ENCODE measurements around the gene GCFC2. TPM values are rescaled to one million over a fixed set of nuclear protein-coding genes. Genes with fewer than 3 reads are reported as not detected.

GCFC2 gene
- total RNA-seq, 1 experiment from 2014 or later, result 28.9 TPM

DNA sequence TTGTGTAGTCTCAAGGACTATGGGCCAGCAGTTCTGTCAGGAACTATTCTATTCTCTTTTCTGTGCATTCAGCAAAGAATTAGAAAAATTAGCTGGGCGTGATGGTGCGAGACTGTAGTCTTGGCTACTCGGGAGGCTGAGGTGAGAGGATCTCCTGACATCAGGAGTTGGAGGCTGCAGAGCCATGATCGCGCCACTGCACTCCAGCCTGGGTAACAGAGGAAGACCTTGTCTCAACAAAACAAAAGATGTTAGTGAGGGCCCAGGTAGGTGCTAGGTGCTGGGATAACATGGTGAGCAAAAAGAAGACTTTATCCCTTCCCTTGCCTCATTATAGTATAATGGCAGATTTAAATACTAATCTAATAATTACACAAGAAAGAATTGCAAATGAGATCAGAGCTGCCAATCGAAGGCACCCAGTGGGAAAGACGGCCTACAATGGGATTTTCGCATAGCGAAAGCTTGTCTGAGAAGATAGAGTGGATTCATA lies 64.6 kb downstream of the GCFC2 start:
- Histone ChIP-seq H3K36me3 (peaks cover 20% of the 10 kb centered on the region), H3K27me3 (no peaks in the 10 kb centered on the region), H3K9me3 (no peaks in the 10 kb centered on the region), H3K4me3 (peak overlapping the region; percentile 92)
- DNase-seq, result no peak

DNA sequence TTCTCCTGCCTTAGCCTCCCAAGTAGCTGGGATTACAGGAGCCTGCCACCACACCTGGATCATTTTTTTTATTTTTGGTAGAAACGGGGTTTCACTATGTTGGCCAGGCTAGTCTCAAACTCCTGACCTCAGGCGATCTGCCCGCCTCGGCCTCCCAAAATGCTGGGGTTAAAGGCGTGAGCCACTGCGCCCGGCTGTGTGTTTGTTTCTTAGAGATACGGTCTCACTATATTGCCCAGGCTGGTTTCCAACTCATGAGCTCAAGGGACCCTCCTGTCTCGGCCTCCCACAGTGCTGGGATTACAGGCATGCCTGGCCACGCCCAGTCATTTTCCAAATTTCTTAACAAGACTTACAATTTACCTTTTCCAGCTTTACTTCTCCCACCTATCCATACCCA lies 65.1 kb downstream of the GCFC2 start:
- Histone ChIP-seq H3K36me3 (peaks cover 18% of the 10 kb centered on the region), H3K27me3 (no peaks in the 10 kb centered on the region)

DNA sequence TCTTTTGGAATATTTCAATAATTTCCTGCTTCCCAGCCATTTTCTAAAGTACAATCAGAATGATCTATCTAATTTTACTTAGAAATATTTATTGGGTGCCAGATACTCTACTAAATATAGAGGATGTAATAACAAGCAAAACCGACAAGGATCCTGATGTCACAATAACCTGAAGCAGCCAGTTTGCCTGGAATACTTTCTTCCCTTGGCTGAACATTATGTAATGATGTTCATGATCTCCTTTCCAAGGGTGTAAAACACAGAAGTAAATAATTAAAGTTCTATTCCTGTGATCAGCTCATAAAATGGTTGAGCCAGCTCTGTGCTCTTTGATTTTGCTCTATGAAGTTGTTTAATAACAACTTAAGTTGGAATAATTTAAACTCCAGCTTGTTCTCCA lies 66.7 kb downstream of the GCFC2 start:
- Histone ChIP-seq H3K36me3 (peaks cover 6% of the 10 kb centered on the region), H3K9me3 (no peaks in the 10 kb centered on the region), H3K4me3 (no peak overlapping the region), H3K27me3 (no peaks in the 10 kb centered on the region)
- no peak for DNase-seq

More for the DNA sequence above, 65.1 kb downstream of the GCFC2 start:
- Histone ChIP-seq H3K4me3 (no peak overlapping the region), H3K9me3 (no peaks in the 10 kb centered on the region)
- DNase-seq, result no peak

DNA sequence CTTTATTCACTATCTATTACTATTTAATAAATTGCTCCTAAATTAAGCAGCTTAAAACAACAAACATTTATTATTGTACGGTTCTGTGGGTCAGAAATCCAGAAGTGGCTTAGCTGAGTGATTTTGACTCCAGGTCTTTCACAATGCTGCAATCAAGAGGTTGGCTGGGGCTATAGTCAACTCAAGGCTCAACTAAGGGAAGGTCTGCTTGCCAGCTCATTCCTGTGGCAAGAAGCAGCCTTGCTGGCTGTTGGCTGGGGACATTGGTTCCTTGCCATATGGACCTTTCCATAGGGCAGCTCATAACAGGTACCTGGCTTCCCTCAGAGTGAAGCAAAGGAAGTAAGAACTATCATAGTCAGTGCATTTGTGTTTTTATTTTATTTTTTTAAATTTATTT lies 69.1 kb downstream of the GCFC2 start:
- no peaks in the 10 kb centered on the region for H3K9me3 ChIP-seq
- H3K27me3 ChIP-seq, result peaks cover 2% of the 10 kb centered on the region
- no peak overlapping the region for H3K4me3 ChIP-seq
- no peaks in the 10 kb centered on the region for H3K36me3 ChIP-seq
- DNase-seq, result no peak

DNA sequence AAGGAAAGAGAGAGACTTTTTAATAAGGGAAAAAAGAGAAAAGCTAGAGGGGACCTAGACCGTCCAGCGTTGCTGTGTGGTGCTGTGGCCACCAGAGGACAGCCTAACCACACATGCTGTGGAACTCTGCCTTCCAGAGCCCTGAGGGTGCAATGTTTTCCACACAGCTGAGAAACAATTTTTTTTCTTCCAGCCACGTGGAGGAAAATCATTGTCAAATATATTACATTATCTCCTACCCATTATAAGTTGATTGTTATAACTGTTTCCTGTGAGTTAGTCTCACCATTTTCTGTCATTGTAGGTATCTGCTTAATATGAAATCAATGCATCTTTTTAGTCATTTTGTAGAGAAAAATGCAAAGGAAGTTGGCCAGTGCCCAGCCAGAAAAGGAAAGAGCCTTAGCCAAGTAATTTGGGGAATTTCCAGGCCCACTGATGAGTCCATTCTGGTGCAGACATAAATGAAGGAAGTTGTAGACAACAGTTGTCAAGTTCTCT lies 70.0 kb downstream of the GCFC2 start:
- H3K4me3 ChIP-seq, result no peak overlapping the region
- no peaks in the 10 kb centered on the region for H3K9me3 ChIP-seq
- H3K36me3 ChIP-seq, result no peaks in the 10 kb centered on the region
- H3K27me3 ChIP-seq, result peaks cover 2% of the 10 kb centered on the region
- peak; percentile 62 for DNase-seq

DNA sequence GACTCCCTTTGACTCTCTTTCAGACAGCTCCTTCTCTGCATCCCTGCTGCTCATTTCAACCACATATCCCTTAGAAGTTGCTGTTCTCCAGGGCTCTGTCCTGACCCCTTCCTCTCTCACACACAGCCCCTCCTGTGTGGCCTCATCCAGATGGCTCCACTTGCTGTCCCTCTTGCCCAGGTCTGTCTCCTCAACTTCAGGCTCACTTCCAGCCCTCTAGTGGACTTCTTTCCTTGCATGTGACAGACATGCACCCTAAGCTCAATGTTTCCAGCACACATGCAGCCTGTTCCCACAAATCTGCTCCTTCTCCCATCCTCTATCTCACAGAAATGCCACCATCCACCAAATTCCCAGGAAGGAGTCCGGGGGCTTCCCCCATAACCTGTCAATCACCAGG lies 73.1 kb downstream of the GCFC2 start:
- DNase-seq, result no peak
- Histone ChIP-seq H3K9me3 (no peaks in the 10 kb centered on the region), H3K36me3 (no peaks in the 10 kb centered on the region), H3K27me3 (peaks cover 2% of the 10 kb centered on the region), H3K4me3 (no peak overlapping the region)

DNA sequence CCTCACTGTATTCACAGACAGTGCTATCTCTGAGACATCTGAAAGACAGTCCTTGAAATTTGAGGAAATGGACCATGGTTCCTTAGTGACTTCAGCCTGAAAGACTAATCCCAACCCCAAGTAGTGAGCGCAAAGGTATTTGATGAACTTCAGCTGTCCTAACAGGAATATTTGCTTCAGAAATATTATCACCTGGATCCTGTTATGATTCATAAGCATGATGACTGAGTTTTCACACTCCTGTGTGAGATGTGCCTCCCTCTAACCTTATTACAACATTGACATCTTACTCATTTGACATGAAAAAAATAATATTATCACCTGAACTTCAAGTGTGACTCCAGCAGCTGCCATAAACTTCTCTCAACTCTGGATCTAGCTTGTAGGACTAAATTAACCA lies 75.8 kb downstream of the GCFC2 start:
- peaks cover 2% of the 10 kb centered on the region for H3K27me3 ChIP-seq

DNA sequence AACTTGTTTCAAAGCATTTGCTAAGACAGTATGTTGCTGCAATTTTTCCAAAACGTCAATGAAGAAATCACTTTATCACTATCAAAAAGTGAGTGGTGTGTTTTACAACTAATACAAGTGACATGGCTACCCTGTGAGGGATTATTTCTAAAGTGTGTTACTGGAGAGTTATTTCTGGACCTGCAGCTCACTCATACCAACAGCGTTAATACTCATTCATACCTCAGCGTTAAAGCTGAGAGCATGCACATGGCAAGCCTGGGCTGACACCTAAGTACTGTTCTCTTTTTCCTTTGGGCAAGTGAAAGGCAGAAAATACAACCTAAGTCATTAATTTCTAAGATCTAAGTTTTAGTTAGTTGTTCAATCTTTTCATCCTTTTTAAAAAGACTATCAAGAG lies 77.1 kb downstream of the GCFC2 start:
- H3K27me3 ChIP-seq, result peaks cover under 1% of the 10 kb centered on the region
- DNase-seq, result no peak

More for the DNA sequence above, 75.8 kb downstream of the GCFC2 start:
- Histone ChIP-seq H3K36me3 (no peaks in the 10 kb centered on the region), H3K9me3 (no peaks in the 10 kb centered on the region), H3K4me3 (no peak overlapping the region)
- no peak for DNase-seq

DNA sequence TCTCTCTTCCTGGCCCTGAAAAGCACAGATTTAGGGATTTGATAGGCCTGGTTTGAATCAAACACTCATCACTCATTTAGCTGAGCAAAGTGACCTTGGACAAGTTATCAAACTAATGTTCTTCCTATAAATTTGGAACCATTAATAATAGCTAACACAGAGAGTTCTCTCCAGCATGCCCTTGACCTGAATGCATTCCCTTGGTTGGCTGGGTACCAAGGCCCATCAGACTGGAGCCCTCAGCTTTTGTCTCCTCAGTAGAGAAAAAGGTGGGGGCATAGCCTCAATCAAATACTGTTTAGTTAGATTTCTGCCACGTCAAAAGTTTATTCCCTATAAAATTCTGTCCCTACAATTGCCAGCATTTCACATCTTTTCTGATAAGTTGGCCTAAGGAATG lies 77.9 kb downstream of the GCFC2 start:
- no peaks in the 10 kb centered on the region for H3K9me3 ChIP-seq
- no peaks in the 10 kb centered on the region for H3K36me3 ChIP-seq
- no peak for DNase-seq

More for the DNA sequence above, 77.1 kb downstream of the GCFC2 start:
- no peak overlapping the region for H3K4me3 ChIP-seq
- no peaks in the 10 kb centered on the region for H3K36me3 ChIP-seq
- H3K9me3 ChIP-seq, result no peaks in the 10 kb centered on the region

DNA sequence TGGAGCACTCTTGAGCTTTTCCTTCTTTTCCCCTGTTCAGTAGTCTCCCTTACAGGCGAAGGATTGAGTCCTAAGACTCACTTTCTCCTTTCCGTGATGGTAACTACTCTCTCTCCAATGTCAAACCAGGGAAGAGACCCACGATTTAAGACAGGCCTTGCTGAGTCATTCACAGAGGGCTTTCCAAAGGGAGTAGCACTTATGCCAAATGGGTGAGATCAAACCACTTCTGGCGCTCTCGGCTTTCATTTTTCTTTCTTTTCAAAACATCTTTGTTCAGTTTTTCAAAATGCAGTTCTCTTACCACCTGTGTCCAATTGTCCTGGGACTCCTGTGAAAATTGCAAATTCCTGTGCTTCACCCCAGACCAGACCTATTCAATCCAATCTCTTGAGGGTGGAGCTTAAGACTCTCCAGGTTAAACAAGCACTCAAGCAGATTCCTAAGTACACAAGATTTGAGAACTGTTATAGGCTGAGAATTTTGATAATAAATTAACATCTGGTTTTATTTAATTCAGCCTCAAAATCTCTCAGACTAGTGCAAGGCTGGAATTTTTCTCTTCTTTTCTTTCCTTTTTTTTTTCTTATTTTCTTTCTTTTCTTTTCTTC lies 78.5 kb downstream of the GCFC2 start:
- Histone ChIP-seq H3K36me3 (no peaks in the 10 kb centered on the region), H3K27me3 (no peaks in the 10 kb centered on the region), H3K9me3 (no peaks in the 10 kb centered on the region), H3K4me3 (peak overlapping the region; percentile 19; the same call in 1 of the 2 replicates)
- peak; percentile 57 for DNase-seq

More for the DNA sequence above, 77.9 kb downstream of the GCFC2 start:
- Histone ChIP-seq H3K4me3 (no peak overlapping the region), H3K27me3 (no peaks in the 10 kb centered on the region; the same call in none of the 2 replicates)

DNA sequence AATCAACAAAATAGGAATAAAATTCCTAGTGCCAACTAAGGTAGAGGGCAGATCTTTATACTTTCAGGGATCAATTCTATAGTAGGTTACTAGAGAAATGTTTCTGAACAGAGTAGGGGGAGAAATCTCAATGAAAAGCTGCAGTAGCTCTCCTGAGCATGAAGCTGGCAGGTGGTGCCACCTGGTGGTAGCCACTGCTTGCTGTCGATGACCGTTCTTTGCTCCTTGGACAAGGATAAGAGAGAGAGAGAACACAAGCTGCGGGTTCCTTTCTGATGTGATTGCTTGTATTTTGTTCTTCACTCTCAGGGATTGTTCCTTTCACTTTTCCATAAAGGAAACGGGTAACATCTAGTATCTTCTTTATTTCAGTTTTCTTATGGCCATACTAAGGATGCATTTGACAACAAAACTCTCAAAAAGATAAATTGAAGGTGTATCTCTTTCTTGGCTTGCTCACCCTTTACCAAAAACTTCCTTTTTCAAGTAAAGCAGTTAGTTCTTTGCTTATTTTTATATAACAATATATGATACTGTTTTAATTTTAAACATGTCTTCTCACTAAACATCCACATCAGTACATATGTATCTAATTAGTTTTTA lies 82.7 kb downstream of the GCFC2 start:
- Histone ChIP-seq H3K4me3 (no peak overlapping the region), H3K27me3 (no peaks in the 10 kb centered on the region), H3K9me3 (no peaks in the 10 kb centered on the region), H3K36me3 (no peaks in the 10 kb centered on the region)
- DNase-seq, result peak; percentile 74

DNA sequence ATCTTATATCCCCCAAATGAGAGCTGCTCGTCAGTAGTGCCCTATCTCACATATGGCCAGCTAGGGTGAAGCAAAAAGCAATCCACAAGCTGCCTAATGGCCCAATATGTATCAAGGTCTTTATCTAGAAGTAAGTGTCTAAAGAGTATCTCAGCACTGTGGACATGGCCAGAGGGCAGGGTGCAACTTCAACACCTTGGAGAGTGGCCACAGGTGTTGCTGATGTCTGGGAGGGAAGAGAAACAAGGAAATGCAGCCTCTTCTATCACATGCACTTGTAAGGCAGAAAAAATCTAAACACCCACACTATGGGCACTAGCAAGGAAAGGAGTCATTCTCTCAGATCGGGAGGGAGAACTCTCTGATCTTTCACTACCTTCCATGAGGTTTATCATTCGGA lies 87.8 kb downstream of the GCFC2 start:
- Histone ChIP-seq H3K27me3 (no peaks in the 10 kb centered on the region), H3K9me3 (no peaks in the 10 kb centered on the region), H3K4me3 (no peak overlapping the region), H3K36me3 (no peaks in the 10 kb centered on the region)
- DNase-seq, result no peak

DNA sequence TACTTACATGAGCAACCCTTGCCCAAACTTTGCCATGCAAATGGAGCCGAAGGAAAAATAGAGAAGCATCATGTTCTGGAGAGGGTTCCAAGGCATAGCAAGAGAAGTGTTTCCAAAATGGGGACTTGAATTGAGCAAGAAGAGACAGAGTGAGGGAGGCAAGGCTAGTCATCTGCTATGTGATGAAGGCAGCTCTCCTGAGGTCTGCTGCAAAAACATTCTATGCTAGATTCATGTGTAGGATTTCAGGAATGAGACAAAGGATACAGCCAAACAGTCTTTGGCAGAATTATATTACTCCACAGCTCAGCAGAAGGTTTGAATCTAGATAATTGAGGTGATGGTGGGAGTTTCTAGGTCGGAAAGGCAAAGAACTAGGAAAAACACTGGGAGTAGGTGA lies 88.2 kb downstream of the GCFC2 start:
- H3K36me3 ChIP-seq, result no peaks in the 10 kb centered on the region
- no peak for DNase-seq
- no peaks in the 10 kb centered on the region for H3K9me3 ChIP-seq
- no peak overlapping the region for H3K4me3 ChIP-seq
- no peaks in the 10 kb centered on the region for H3K27me3 ChIP-seq

DNA sequence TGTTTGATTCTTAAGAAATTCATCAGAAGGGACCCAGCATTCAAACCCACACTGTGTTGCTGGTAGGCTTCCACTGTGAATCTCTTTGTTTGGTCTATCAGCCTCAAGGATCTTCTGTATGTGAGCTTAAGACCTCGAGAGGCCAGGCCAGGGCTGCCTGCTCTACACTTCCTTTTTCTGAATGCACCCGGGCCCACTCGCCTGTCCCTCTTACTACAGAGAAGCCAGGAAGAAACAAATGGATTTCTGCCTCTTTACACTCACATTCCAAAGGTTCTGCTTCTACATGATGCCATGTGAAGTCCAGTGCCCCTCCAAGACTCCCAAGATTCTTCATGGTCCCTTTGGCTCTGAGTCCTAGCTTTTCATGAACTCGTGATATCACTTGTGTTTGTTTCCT lies 89.5 kb downstream of the GCFC2 start:
- DNase-seq, result no peak
- Histone ChIP-seq H3K27me3 (no peaks in the 10 kb centered on the region), H3K9me3 (no peaks in the 10 kb centered on the region), H3K36me3 (no peaks in the 10 kb centered on the region), H3K4me3 (no peak overlapping the region)

DNA sequence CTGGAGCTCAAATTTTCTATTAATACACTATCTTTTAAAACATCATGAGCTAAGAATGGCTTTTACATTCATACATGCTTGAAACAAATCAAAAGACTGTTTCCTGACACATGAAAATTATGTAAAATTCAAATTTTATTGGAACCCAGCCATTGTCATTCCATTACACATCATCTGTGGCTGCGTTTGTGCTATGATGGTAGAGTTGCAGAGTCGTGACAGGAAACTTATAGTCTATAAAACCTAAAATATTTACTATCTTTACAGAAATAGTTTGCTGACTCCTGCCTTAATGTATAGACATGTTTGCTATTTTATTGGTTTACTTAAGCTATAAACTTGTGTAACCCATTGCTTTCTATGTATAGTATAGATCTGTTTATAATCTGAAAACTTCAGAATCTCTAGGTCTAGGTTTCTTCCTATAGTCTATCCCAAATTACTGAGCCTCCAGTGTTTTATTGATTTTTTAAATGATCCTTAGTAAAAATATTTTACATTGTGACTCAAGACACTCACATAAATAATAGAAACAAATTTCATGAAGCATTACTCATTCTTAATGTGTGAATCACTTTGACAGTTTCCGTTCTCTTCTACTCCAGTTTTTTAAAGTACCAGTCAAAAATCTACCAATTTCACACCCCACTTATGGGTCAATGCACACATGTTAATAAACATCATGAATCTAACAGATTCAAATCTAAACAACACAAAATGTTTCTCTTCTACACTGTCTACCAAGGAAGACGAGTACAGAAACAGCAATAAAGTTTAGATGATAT lies 90.6 kb downstream of the GCFC2 start:
- H3K9me3 ChIP-seq, result no peaks in the 10 kb centered on the region
- no peaks in the 10 kb centered on the region for H3K36me3 ChIP-seq
- H3K27me3 ChIP-seq, result no peaks in the 10 kb centered on the region
- no peak overlapping the region for H3K4me3 ChIP-seq
- no peak for DNase-seq

DNA sequence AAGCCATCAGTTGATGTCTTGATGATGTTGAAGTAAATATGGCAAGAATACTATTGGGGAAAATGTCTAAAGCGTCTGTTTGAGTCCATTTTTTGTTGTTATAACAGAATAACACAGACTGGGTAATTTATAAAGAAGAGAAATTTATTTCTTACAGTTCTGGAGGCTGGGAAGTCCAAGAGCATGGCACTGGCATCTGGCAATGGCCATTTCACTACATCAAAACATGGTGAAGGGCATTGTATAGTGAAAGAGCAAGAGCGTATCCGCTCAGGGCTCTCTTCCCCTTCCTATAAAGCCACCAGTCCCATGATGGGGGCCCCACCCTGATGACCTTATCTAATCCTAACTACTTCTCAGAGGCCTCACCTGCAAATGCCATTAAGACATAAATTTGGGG lies 93.8 kb downstream of the GCFC2 start:
- DNase-seq, result no peak
- Histone ChIP-seq H3K9me3 (no peaks in the 10 kb centered on the region), H3K4me3 (no peak overlapping the region), H3K36me3 (no peaks in the 10 kb centered on the region), H3K27me3 (no peaks in the 10 kb centered on the region)

DNA sequence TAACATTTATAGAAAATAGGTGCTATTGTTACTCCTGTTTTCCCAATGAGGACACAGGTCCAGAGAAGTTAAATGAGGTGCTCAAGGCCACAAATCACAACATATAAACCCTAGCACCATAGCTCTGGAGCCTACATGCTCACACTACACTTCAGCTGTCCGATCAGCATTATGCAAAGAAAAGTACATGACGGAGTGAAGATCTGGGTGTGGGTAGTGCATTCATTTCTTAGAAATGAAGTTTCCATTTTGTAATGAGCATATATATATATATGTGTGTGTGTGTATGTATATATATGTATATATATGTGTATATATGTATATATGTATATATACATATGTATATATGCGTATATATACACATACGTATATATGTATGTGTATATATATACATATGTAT lies 94.3 kb downstream of the GCFC2 start:
- DNase-seq, result no peak
- Histone ChIP-seq H3K36me3 (no peaks in the 10 kb centered on the region), H3K9me3 (no peaks in the 10 kb centered on the region), H3K4me3 (no peak overlapping the region), H3K27me3 (no peaks in the 10 kb centered on the region)
